WI38 (cell line): ENCODE measurements around the gene ZNF606.

Experiments
- H3K4me3 ChIP-seq: 2 replicates; pipeline ENCODE4 v1.5.1; 2011; ENCODE audit warnings: low read depth, mild to moderate bottlenecking, control low read depth, low read length
- CTCF ChIP-seq: IDR thresholded peaks from 2 replicates; pipeline ENCODE4 v1.5.1; 2012; ENCODE audit warnings: low read depth, mild to moderate bottlenecking, control low read depth, low read length

ZNF606 gene

GRCh38 chr19:57949296-57949695 lies 53.3 kb downstream of the ZNF606 start:
- TF ChIP-seq CTCF = no peak
- H3K4me3 ChIP-seq = no peak overlapping the region

- peak; percentile 34 for TF ChIP-seq CTCF
- peak within 1 kb of the TSS; percentile 77 for H3K4me3 ChIP-seq
Observed at GRCh38 chr19:57947419-57948134, 55.0 kb downstream of the ZNF606 start, which contains the start of gene ZNF256. Gene ZNF256 (minus strand): TSS chr19:57947706. CDS start chr19:57947474, 232 bp downstream.

GRCh38 chr19:57947088-57947418 lies 55.6 kb downstream of the ZNF606 start:
- no peak for TF ChIP-seq CTCF

GRCh38 chr19:57946316-57946715 lies 56.3 kb downstream of the ZNF606 start:
- peak overlapping the region; percentile 77 for H3K4me3 ChIP-seq
- TF ChIP-seq CTCF = no peak

More at GRCh38 chr19:57947088-57947418, 55.6 kb downstream of the ZNF606 start:
- H3K4me3 ChIP-seq = peak overlapping the region; percentile 77

GRCh38 chr19:57941593-57941992 lies 61.0 kb downstream of the ZNF606 start:
- H3K4me3 ChIP-seq = no peak overlapping the region
- TF ChIP-seq CTCF = no peak

GRCh38 chr19:57935731-57936130 lies 66.9 kb downstream of the ZNF606 start:
- no peak for TF ChIP-seq CTCF
- H3K4me3 ChIP-seq = no peak overlapping the region

- no peak for TF ChIP-seq CTCF
- H3K4me3 ChIP-seq = peak within 1 kb of the TSS; percentile 74
Observed at GRCh38 chr19:57934820-57935665, 67.6 kb downstream of the ZNF606 start, which contains the start of gene ZNF418. Gene ZNF418 (minus strand): TSS chr19:57935402. CDS start chr19:57933822, 1,580 bp downstream.
